IMR-90 (cell line): ENCODE measurements around the gene CDCA7.

Experiments used
- BHLHE40 ChIP-seq: fragments of 150-350 bp; IDR thresholded peaks from 2 replicates; pipeline ENCODE4 v1.6.1; 2016; ENCODE audit warnings: mild to moderate bottlenecking, low read depth, low read length
- FOS ChIP-seq: fragments of 150-350 bp; IDR thresholded peaks from 2 replicates; pipeline ENCODE4 v1.6.1; 2016; ENCODE audit warnings: low read depth, low read length
- MAFK ChIP-seq: IDR thresholded peaks from 2 replicates; pipeline ENCODE4 v1.6.1; 2012; ENCODE audit warnings: low read depth, low read length, improper control_type of control experiment
- MAZ ChIP-seq: IDR thresholded peaks from 2 replicates; pipeline ENCODE4 v1.6.1; 2012; ENCODE audit warnings: low read depth, mild to moderate bottlenecking, low read length, improper control_type of control experiment, moderate library complexity, borderline replicate concordance
- POLR2A ChIP-seq: IDR thresholded peaks from 2 replicates; pipeline ENCODE4 v1.6.1; 2012; ENCODE audit warnings: mild to moderate bottlenecking, low read depth, low read length
- RAD21 ChIP-seq: IDR thresholded peaks from 2 replicates; pipeline ENCODE4 v1.6.1; 2012; ENCODE audit warnings: low read length, improper control_type of control experiment
- RFX5 ChIP-seq: IDR thresholded peaks from 2 replicates; pipeline ENCODE4 v1.8.0; 2012; ENCODE audit warnings: low read depth, mild to moderate bottlenecking, low read length, moderate library complexity
- SMC3 ChIP-seq: fragments of 150-350 bp; IDR thresholded peaks from 2 replicates; pipeline ENCODE4 v1.6.1; 2016; ENCODE audit warnings: low read depth, mild to moderate bottlenecking, antibody characterized with exemption, low read length, moderate library complexity
- TF ChIP-seq, protein P1 (sequence below): conservative IDR thresholded peaks from 2 replicates; pipeline ENCODE4 v1.5.1; 2012; ENCODE audit warnings: mild to moderate bottlenecking, low read depth, low read length, improper control_type of control experiment
- TF ChIP-seq, protein P2 (sequence below): fragments of 150-350 bp; IDR thresholded peaks from 2 replicates; pipeline ENCODE4 v1.6.1; 2016; ENCODE audit warnings: low read depth, mild to moderate bottlenecking, low read length, moderate library complexity, borderline replicate concordance
- TF ChIP-seq, protein P3 (sequence below): fragments of 150-350 bp; IDR thresholded peaks from 2 replicates; pipeline ENCODE4 v1.6.1; 2017; ENCODE audit warnings: mild to moderate bottlenecking, antibody characterized with exemption, low read length, low read depth

DNA sequence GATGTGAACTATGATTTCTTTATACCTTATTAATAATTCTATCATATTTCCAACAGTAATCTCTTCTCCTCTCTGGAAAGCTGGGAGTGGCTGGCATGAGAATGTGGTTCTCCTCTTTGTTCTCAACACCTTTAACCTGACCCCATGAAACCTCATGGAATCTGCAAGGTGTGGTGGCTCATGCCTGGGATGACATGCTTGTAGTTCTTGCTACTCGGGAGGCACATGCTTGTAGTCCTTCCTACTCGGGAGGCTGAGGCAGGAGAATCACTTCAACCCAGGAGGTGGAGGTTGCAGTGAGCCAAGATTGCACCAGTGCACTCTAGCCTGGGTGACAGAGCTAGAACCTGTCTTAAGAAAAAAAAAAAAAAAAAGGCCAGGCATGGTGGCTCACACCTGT lies 10.8 kb upstream of the CDCA7 start:
- TF ChIP-seq, protein P1, sequence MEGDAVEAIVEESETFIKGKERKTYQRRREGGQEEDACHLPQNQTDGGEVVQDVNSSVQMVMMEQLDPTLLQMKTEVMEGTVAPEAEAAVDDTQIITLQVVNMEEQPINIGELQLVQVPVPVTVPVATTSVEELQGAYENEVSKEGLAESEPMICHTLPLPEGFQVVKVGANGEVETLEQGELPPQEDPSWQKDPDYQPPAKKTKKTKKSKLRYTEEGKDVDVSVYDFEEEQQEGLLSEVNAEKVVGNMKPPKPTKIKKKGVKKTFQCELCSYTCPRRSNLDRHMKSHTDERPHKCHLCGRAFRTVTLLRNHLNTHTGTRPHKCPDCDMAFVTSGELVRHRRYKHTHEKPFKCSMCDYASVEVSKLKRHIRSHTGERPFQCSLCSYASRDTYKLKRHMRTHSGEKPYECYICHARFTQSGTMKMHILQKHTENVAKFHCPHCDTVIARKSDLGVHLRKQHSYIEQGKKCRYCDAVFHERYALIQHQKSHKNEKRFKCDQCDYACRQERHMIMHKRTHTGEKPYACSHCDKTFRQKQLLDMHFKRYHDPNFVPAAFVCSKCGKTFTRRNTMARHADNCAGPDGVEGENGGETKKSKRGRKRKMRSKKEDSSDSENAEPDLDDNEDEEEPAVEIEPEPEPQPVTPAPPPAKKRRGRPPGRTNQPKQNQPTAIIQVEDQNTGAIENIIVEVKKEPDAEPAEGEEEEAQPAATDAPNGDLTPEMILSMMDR = no peak
- TF ChIP-seq FOS (no peak), POLR2A (no peak), MAFK (no peak), RFX5 (no peak), RAD21 (no peak), MAZ (no peak), SMC3 (no peak), BHLHE40 (no peak)
- TF ChIP-seq, protein P2, sequence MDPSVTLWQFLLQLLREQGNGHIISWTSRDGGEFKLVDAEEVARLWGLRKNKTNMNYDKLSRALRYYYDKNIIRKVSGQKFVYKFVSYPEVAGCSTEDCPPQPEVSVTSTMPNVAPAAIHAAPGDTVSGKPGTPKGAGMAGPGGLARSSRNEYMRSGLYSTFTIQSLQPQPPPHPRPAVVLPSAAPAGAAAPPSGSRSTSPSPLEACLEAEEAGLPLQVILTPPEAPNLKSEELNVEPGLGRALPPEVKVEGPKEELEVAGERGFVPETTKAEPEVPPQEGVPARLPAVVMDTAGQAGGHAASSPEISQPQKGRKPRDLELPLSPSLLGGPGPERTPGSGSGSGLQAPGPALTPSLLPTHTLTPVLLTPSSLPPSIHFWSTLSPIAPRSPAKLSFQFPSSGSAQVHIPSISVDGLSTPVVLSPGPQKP = no peak
- TF ChIP-seq, protein P3, sequence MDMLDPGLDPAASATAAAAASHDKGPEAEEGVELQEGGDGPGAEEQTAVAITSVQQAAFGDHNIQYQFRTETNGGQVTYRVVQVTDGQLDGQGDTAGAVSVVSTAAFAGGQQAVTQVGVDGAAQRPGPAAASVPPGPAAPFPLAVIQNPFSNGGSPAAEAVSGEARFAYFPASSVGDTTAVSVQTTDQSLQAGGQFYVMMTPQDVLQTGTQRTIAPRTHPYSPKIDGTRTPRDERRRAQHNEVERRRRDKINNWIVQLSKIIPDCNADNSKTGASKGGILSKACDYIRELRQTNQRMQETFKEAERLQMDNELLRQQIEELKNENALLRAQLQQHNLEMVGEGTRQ = no peak
